GM21367 (cell line): Measurements from ENCODE around the gene PCDHB16.
"Not testable (repeated sequence)": the region's sequence is repeated elsewhere in the genome, so short reads cannot be mapped to it uniquely, and the experiment has no call there.

Experiments
- ATAC-seq: cut with Tn5 transposase; IDR thresholded peaks from one replicate; pipeline ENCODE4 v1.9.1; 2021; ENCODE audit not compliant: unreplicated experiment

Gene PCDHB16

GRCh38 chr5:141184117-141184855 is 2.1 kb downstream of the PCDHB16 start:
- not testable (repeated sequence) for ATAC-seq

- ATAC-seq: no peak
Measured at GRCh38 chr5:141186897-141187512, 4.8 kb downstream of the PCDHB16 start, which contains the start of gene PCDHB9. Gene PCDHB9, plus strand, starts transcription at chr5:141187161. Its CDS starts 158 bp downstream, at chr5:141187319.

GRCh38 chr5:141188682-141189081 is 6.5 kb downstream of the PCDHB16 start:
- ATAC-seq: not testable (repeated sequence)

GRCh38 chr5:141189131-141189530 is 6.9 kb downstream of the PCDHB16 start:
- ATAC-seq: not testable (repeated sequence)

- no peak for ATAC-seq
Measured at GRCh38 chr5:141192110-141192725, 10.0 kb downstream of the PCDHB16 start, which contains the start of gene PCDHB10. Gene PCDHB10, plus strand, starts transcription at chr5:141192353. Its CDS starts 200 bp downstream, at chr5:141192553.

- ATAC-seq: not testable (repeated sequence)
Measured at GRCh38 chr5:141194332-141194731, 12.1 kb downstream of the PCDHB16 start.

- no peak for ATAC-seq
Measured at GRCh38 chr5:141196363-141196762, 14.2 kb downstream of the PCDHB16 start.

- no peak for ATAC-seq
Measured at GRCh38 chr5:141199359-141200235, 17.4 kb downstream of the PCDHB16 start, which contains the start of gene PCDHB11. Gene PCDHB11, plus strand, starts transcription at chr5:141199627. Its CDS starts 148 bp downstream, at chr5:141199775.

- not testable (repeated sequence) for ATAC-seq
Measured at GRCh38 chr5:141201126-141201525, 18.9 kb downstream of the PCDHB16 start.

- not testable (repeated sequence) for ATAC-seq
Measured at GRCh38 chr5:141201646-141202045, 19.5 kb downstream of the PCDHB16 start.

- no peak for ATAC-seq
Measured at GRCh38 chr5:141208478-141208877, 26.3 kb downstream of the PCDHB16 start, which contains the start of gene PCDHB12. Gene PCDHB12, plus strand, starts transcription at chr5:141208719. Its CDS starts 189 bp downstream, at chr5:141208908.

- not testable (repeated sequence) for ATAC-seq
Measured at GRCh38 chr5:141210281-141210680, 28.1 kb downstream of the PCDHB16 start.

GRCh38 chr5:141210849-141211248 is 28.7 kb downstream of the PCDHB16 start:
- ATAC-seq: not testable (repeated sequence)

GRCh38 chr5:141213656-141214339 is 31.6 kb downstream of the PCDHB16 start, which contains the start of gene PCDHB13:
Gene PCDHB13, plus strand, starts transcription at chr5:141213919. Its CDS starts 205 bp downstream, at chr5:141214124.
- ATAC-seq: not testable (repeated sequence)

- not testable (repeated sequence) for ATAC-seq
Measured at GRCh38 chr5:141214583-141214982, 32.4 kb downstream of the PCDHB16 start.

GRCh38 chr5:141215504-141215903 is 33.3 kb downstream of the PCDHB16 start:
- ATAC-seq: not testable (repeated sequence)

GRCh38 chr5:141216035-141216434 is 33.8 kb downstream of the PCDHB16 start:
- ATAC-seq: not testable (repeated sequence)

GRCh38 chr5:141223112-141223783 is 41.1 kb downstream of the PCDHB16 start, which contains the start of gene PCDHB14:
Gene PCDHB14, plus strand, starts transcription at chr5:141223343. Its CDS starts 163 bp downstream, at chr5:141223506.
- ATAC-seq: no peak

GRCh38 chr5:141224844-141225243 is 42.7 kb downstream of the PCDHB16 start:
- ATAC-seq: not testable (repeated sequence)
